HepG2 (cell line): ENCODE measurements around the gene TNP2. TPM values are rescaled to one million over a fixed set of nuclear protein-coding genes. Genes with fewer than 3 reads are reported as not detected.

ENCODE experiments used
- ATAC-seq: fragments of 200-7000 bp; cut with Tn5 transposase; 3 replicates; pipeline ENCODE4 v1.9.1; 2020; ENCODE audit warnings: mild to moderate bottlenecking, moderate library complexity
- BruUV-seq: library from RNA; stranded (reverse); fragments of 400-500 nt; replicated peaks from 2 replicates; lab custom pipeline; 2021; lab: Mats Ljungman, UMichigan
- CTCF ChIA-PET: fragments of 300-600 bp; formaldehyde crosslinking; extraction: SDS; loops from one replicate; lab custom pipeline; 2021; ENCODE audit warnings: low total read pairs, inconsistent platforms, low intra/inter-chr PET ratio; lab: Yijun Ruan, JAX
- POLR2A ChIA-PET: fragments of 350-600 bp; sonication (Branson Sonifier 250); formaldehyde crosslinking; loops from one replicate; lab custom pipeline; 2020; ENCODE audit warnings: antibody characterized with exemption, inconsistent platforms; lab: Yijun Ruan, JAX
- DNase-seq: peaks from one replicate; pipeline ENCODE4 v3.0.0-alpha.2; 2015; ENCODE audit warnings: low spot score
- FAIRE-seq: peaks from 3 replicates; lab custom pipeline; 2011; peaks lifted over from hg19 to GRCh38; lab: Jason Lieb, UNC
- H2AFZ ChIP-seq: one replicate; pipeline ENCODE4 v1.6.1; 2011; ENCODE audit warnings: low read length, inconsistent platforms
- H3K27ac ChIP-seq: fragments of 300-600 bp; 3 replicates; pipeline ENCODE4 v1.8.0; 2011; ENCODE audit warnings: mixed run types, mild to moderate bottlenecking, mixed read lengths, low read length, inconsistent platforms; ENCODE audit not compliant: insufficient read depth; ENCODE audit errors: extremely low read length
- H3K27me3 ChIP-seq, 2 experiments: fragments of 200-600 bp in 1 of 2; 2 replicates in 1 of 2; 3 replicates in 1 of 2; pipeline versions ENCODE4 v1.6.0 to v1.8.0; 2011; ENCODE audit warnings: low read length in 2 of 2, mild to moderate bottlenecking in 2 of 2, moderate library complexity in 2 of 2, inconsistent platforms in 1 of 2; ENCODE audit not compliant: insufficient read depth in 2 of 2, control insufficient read depth in 1 of 2
- H3K36me3 ChIP-seq, 2 experiments: fragments of 200-600 bp in 1 of 2; replicated peaks in 1 of 2; 2 replicates in 1 of 2; 3 replicates in 1 of 2; pipeline versions ENCODE4 v1.5.1 to v1.8.0; 2011; ENCODE audit warnings: low read length in 2 of 2, inconsistent platforms in 1 of 2; ENCODE audit not compliant: insufficient read depth in 2 of 2, control insufficient read depth in 1 of 2
- H3K4me1 ChIP-seq: 2 replicates; pipeline ENCODE4 v1.5.1; 2012; ENCODE audit warnings: low read length, inconsistent platforms; ENCODE audit not compliant: insufficient read depth
- H3K4me2 ChIP-seq: 2 replicates; pipeline ENCODE4 v1.6.0; 2011; ENCODE audit warnings: low read depth, low read length, inconsistent platforms
- H3K4me3 ChIP-seq, 3 experiments: fragments of 200-600 bp in 1 of 3; sonication (generic), shearing (Covaris generic) in 1 of 3; replicated peaks in 1 of 3; 2 replicates each; pipeline ENCODE4 v1.5.1; 2011 to 2016; ENCODE audit warnings: low read length in 3 of 3, inconsistent platforms in 2 of 3, low read depth in 2 of 3, mild to moderate bottlenecking in 2 of 3, control low read depth in 1 of 3, mixed read lengths in 1 of 3; ENCODE audit not compliant: insufficient read depth in 1 of 3
- H3K79me2 ChIP-seq: one replicate; pipeline ENCODE4 v1.6.1; 2011; ENCODE audit warnings: low read length, inconsistent platforms; ENCODE audit not compliant: insufficient read depth
- H3K9ac ChIP-seq: 2 replicates; pipeline ENCODE4 v1.6.0; 2011; ENCODE audit warnings: mild to moderate bottlenecking, low read depth, low read length, inconsistent platforms; ENCODE audit not compliant: insufficient read depth
- H3K9me3 ChIP-seq: 2 replicates; pipeline ENCODE4 v1.5.1; 2012; ENCODE audit warnings: mild to moderate bottlenecking, low read length
- H4K20me1 ChIP-seq: 2 replicates; pipeline ENCODE4 v1.6.0; 2011; ENCODE audit warnings: inconsistent platforms, mild to moderate bottlenecking, low read length, moderate library complexity; ENCODE audit not compliant: insufficient read depth
- AHDC1 ChIP-seq: sonication (generic); formaldehyde crosslinking; IDR thresholded peaks from 2 replicates; pipeline ENCODE4 v1.5.1; 2020; ENCODE audit warnings: mild to moderate bottlenecking, missing genetic modification reagents, borderline replicate concordance
- BORCS8-MEF2B ChIP-seq: sonication (generic); formaldehyde crosslinking; IDR thresholded peaks from 2 replicates; pipeline ENCODE4 v1.8.0; 2022; ENCODE audit warnings: mild to moderate bottlenecking, missing genetic modification reagents
- CEBPG ChIP-seq: IDR thresholded peaks from 2 replicates; pipeline ENCODE4 v1.6.1; 2016
- HES4 ChIP-seq: sonication (generic); formaldehyde crosslinking; IDR thresholded peaks from 2 replicates; pipeline ENCODE4 v1.9.0; 2021; ENCODE audit warnings: mild to moderate bottlenecking, missing genetic modification reagents, borderline replicate concordance
- IRF2 ChIP-seq: IDR thresholded peaks from 2 replicates; pipeline ENCODE4 v1.6.1; 2018; ENCODE audit warnings: missing genetic modification reagents, missing compliant biosample characterization
- JARID2 ChIP-seq: sonication (generic); formaldehyde crosslinking; IDR thresholded peaks from 2 replicates; pipeline ENCODE4 v1.8.1; 2023; ENCODE audit warnings: missing genetic modification reagents, inconsistent platforms; ENCODE audit not compliant: insufficient replicate concordance
- POGZ ChIP-seq: sonication (generic); formaldehyde crosslinking; IDR thresholded peaks from 2 replicates; pipeline ENCODE4 v1.4.0; 2020; ENCODE audit warnings: mild to moderate bottlenecking, missing genetic modification reagents
- SSRP1 ChIP-seq: IDR thresholded peaks from 2 replicates; pipeline ENCODE4 v1.6.1; 2016; ENCODE audit warnings: control low read depth
- ZFP82 ChIP-seq: sonication (generic); formaldehyde crosslinking; IDR thresholded peaks from 2 replicates; pipeline ENCODE4 v1.5.1; 2020; ENCODE audit warnings: mild to moderate bottlenecking, missing genetic modification reagents, borderline replicate concordance
- ZNF30 ChIP-seq: sonication (generic); formaldehyde crosslinking; IDR thresholded peaks from 2 replicates; pipeline ENCODE4 v1.5.0; 2020; ENCODE audit warnings: mild to moderate bottlenecking, missing genetic modification reagents
- ZNF709 ChIP-seq: sonication (generic); formaldehyde crosslinking; IDR thresholded peaks from 2 replicates; pipeline ENCODE4 v1.5.0; 2020; ENCODE audit warnings: mild to moderate bottlenecking, missing genetic modification reagents
- ZNF768 ChIP-seq: sonication (generic); formaldehyde crosslinking; IDR thresholded peaks from 2 replicates; pipeline ENCODE4 v1.4.0; 2020; ENCODE audit warnings: missing genetic modification reagents
- ZNF883 ChIP-seq: sonication (generic); formaldehyde crosslinking; IDR thresholded peaks from 2 replicates; pipeline ENCODE4 v1.5.1; 2020; ENCODE audit warnings: mild to moderate bottlenecking, missing genetic modification reagents; ENCODE audit errors: not compliant biosample characterization
- ZSCAN22 ChIP-seq: sonication (generic); formaldehyde crosslinking; IDR thresholded peaks from 2 replicates; pipeline ENCODE4 v1.4.0; 2020; ENCODE audit warnings: mild to moderate bottlenecking, missing genetic modification reagents
- WGBS: methylation state at CpG from one replicate; pipeline ENCODE4 v1.1.6; 2017; ENCODE audit warnings: low lambda C conversion rate; 5-methylcytosine and 5-hydroxymethylcytosine counted together
- in situ Hi-C: cut with HindIII; loops from 2 replicates; pipeline ENCODE4 v1.10.0; 2017; ENCODE audit warnings: low pct_unique_long_range_greater_than_20kb; ENCODE audit not compliant: extremely low pct_ligation_motif_present
- intact Hi-C: fragments of 100-400 bp; cut with micrococcal nuclease; formaldehyde crosslinking; loops from one replicate; pipeline ENCODE4 v1.10.0; 2022; ENCODE audit not compliant: unreplicated experiment
- polyA plus RNA-seq, 8 experiments: library from polyadenylated mRNA; depleted of rRNA in 3 of 8; stranded (reverse) in 7 of 8; unstranded in 1 of 8; fragments of >200 nt; fragmentation: Illumina TruSeq in 4 of 8; extraction: Trizol in 4 of 8; gene quantifications; 2 replicates each; pipeline versions ENCODE4 v1.2.1 to v1.2.3, GENCODE V29; 2011 to 2016; ENCODE audit warnings: low read depth in 4 of 8, missing spikeins in 1 of 8, mixed read lengths in 1 of 8; ENCODE audit not compliant: insufficient read depth in 1 of 8
- total RNA-seq, 5 experiments: library from RNA; depleted of rRNA; stranded (reverse); fragments of >200 nt; fragmentation: Illumina TruSeq; extraction: Trizol; gene quantifications; 2 replicates each; pipeline ENCODE4 v1.2.3, GENCODE V29; 2016; ENCODE audit warnings: low read depth in 1 of 5
- TF ChIP-seq, protein P1 (sequence below): sonication (generic); formaldehyde crosslinking; IDR thresholded peaks from 2 replicates; pipeline ENCODE4 v1.5.1; 2020; ENCODE audit warnings: missing genetic modification reagents, mild to moderate bottlenecking, borderline replicate concordance

The TNP2 gene
- total and polyA plus RNA-seq, 2 of the 13 experiments (the other 11 are each of a cell fraction or from before 2014, with no cell fraction given) = not detected

GRCh38 chr16:11277607-11278337 lies 8.6 kb upstream of the TNP2 start (continued):
- TF ChIP-seq, protein P1, sequence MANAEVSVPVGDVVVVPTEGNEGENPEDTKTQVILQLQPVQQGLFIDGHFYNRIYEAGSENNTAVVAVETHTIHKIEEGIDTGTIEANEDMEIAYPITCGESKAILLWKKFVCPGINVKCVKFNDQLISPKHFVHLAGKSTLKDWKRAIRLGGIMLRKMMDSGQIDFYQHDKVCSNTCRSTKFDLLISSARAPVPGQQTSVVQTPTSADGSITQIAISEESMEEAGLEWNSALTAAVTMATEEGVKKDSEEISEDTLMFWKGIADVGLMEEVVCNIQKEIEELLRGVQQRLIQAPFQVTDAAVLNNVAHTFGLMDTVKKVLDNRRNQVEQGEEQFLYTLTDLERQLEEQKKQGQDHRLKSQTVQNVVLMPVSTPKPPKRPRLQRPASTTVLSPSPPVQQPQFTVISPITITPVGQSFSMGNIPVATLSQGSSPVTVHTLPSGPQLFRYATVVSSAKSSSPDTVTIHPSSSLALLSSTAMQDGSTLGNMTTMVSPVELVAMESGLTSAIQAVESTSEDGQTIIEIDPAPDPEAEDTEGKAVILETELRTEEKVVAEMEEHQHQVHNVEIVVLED = no peak
- TF ChIP-seq SSRP1 (CRISPR knock-in tag) = no peak
- TF ChIP-seq JARID2 = no peak
- TF ChIP-seq ZSCAN22 (CRISPR knock-in tag) = no peak

DNA sequence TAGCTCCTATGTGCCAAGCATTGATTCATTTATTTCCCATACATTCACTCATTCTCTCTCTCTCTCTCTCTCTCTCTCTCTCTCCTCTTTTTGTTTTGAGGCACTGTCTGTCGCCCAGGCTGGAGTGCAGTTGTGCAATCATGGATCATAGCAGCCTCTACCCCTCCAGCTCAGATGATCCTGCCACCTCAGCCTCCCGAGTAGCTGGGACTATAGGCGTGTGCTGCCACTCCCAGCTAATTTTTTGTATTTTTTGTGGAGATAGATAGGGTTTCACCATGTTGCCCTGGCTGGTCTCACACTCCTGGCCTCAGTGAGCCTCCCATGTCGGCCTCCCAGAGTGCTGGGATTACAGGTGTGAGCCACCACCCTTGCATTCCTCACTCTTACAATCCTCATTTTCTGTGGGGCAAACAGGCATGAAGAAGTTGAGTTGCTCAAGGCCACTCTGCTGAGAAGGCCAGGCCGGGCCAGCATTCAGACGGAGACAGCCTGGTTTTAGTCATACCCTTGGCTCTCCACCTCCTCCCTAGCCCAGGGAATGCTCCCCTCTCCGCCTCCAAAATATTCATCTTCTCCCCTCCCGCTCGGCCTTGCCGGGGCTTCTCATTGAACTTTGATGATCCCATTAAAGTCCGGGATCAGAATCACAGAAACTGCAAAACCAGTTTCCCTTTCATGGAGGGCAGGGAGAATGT lies 7.9 kb upstream of the TNP2 start:
- WGBS = 78% methylated on average over 11 of the region's 11 CpGs
- CTCF ChIA-PET = no interaction called here
- Histone ChIP-seq H3K36me3 (no peaks in the 10 kb centered on the region), H3K9me3 (no peaks in the 10 kb centered on the region), H2AFZ (no peak overlapping the region), H3K4me2 (no peak overlapping the region), H3K27ac (peak overlapping the region; percentile 97), H3K27me3 (no peaks in the 10 kb centered on the region), H3K9ac (no peak overlapping the region; the same call in 1 of the 2 replicates), H4K20me1 (no peaks in the 10 kb centered on the region), H3K4me1 (peaks cover 98% of the 10 kb centered on the region), H3K4me3 (no peak overlapping the region), H3K79me2 (no peaks in the 10 kb centered on the region)
- POLR2A ChIA-PET = interaction anchor here (0.8 to 14.0 kb wide), 5 partner anchors 20 to 137 kb away, joined by 3 to 351 read pairs (median 4); partner anchors contain the start of gene SOCS1
- in situ Hi-C loops (no loop called here), intact Hi-C loops (no loop called here)
- FAIRE-seq (no peak), ATAC-seq (no peak), DNase-seq (no peak)
- no TSS peak for BruUV-seq
- no peak for TF ChIP-seq ZNF30 (CRISPR knock-in tag)
- TF ChIP-seq IRF2 (CRISPR knock-in tag) = 0 out of 2 replicates have a peak, but pooled peaks have one; percentile 3
- TF ChIP-seq CEBPG (CRISPR knock-in tag) = peak; percentile 90
- TF ChIP-seq HES4 = peak; percentile 41; the same call in 1 of the 2 replicates
- TF ChIP-seq POGZ = 0 out of 2 replicates have a peak, but pooled peaks have one; percentile 2
- TF ChIP-seq AHDC1 (CRISPR knock-in tag) = 0 out of 2 replicates have a peak, but pooled peaks have one; percentile 50
- TF ChIP-seq ZNF883 = peak; percentile 62
- 0 out of 2 replicates have a peak, but pooled peaks have one; percentile 76 for TF ChIP-seq ZFP82 (CRISPR knock-in tag)
- 0 out of 2 replicates have a peak, but pooled peaks have one; percentile 9 for TF ChIP-seq BORCS8-MEF2B
- TF ChIP-seq ZNF709 = 0 out of 2 replicates have a peak, but pooled peaks have one; percentile 38
- TF ChIP-seq ZNF768 = peak; percentile 26; the same call in 1 of the 2 replicates
